Thymus (tissue), 11 donors: Measurements from ENCODE around the gene TLR1. TPM values are rescaled to one million over a fixed set of nuclear protein-coding genes. Genes with fewer than 3 reads are reported as not detected.
"Not testable (repeated sequence)": the region's sequence is repeated elsewhere in the genome, so short reads cannot be mapped to it uniquely, and the experiment has no call there.

ENCODE experiments used
- DNase-seq, 9 donors: peaks; one replicate each; pipeline ENCODE4 v3.0.0-alpha.2; 2013; ENCODE audit warnings: low spot score in 9 of 9, low read depth in 6 of 9, missing footprints in 1 of 9
- H3K27ac ChIP-seq, 2 donors: one replicate each; pipeline ENCODE4 v1.5.1; 2013; ENCODE audit warnings: control low read depth in 1 of 2, low read depth in 1 of 2, low read length in 1 of 2, mild to moderate bottlenecking in 1 of 2, moderate library complexity in 1 of 2
- H3K27me3 ChIP-seq, 2 donors: one replicate each; pipeline ENCODE4 v1.5.1; 2013; ENCODE audit warnings: low read length in 1 of 2; ENCODE audit not compliant: control insufficient read depth in 2 of 2, insufficient read depth in 1 of 2
- H3K36me3 ChIP-seq, 2 donors: one replicate each; pipeline ENCODE4 v1.5.1; 2013; ENCODE audit warnings: low read length in 1 of 2, mild to moderate bottlenecking in 1 of 2, moderate library complexity in 1 of 2; ENCODE audit not compliant: control insufficient read depth in 2 of 2, insufficient read depth in 2 of 2
- H3K4me1 ChIP-seq, 2 donors: one replicate each; pipeline ENCODE4 v1.5.1; 2013; ENCODE audit warnings: low read length in 2 of 2; ENCODE audit not compliant: control insufficient read depth in 2 of 2, insufficient read depth in 2 of 2
- H3K4me3 ChIP-seq, 2 donors: one replicate each; pipeline ENCODE4 v1.5.1; 2013; ENCODE audit warnings: low read length in 2 of 2, control low read depth in 1 of 2, mild to moderate bottlenecking in 1 of 2
- H3K9me3 ChIP-seq, 2 donors: one replicate each; pipeline ENCODE4 v1.5.1; 2013; ENCODE audit warnings: low read length in 1 of 2, mild to moderate bottlenecking in 1 of 2; ENCODE audit not compliant: control insufficient read depth in 2 of 2, insufficient read depth in 1 of 2
- WGBS: extraction: QIAGEN DNeasy Blood & Tissue Kit; methylation state at CpG from one replicate; pipeline ENCODE4 v1.1.7; 2013; 5-methylcytosine and 5-hydroxymethylcytosine counted together
- polyA plus RNA-seq: library from polyadenylated mRNA; stranded (reverse); fragments of 200-250 nt; gene quantifications from one replicate; pipeline ENCODE4 v1.2.3, GENCODE V29; 2013
- total RNA-seq: library from RNA; stranded (reverse); fragments of 120-200 nt; gene quantifications from one replicate; pipeline ENCODE4 v1.2.4, GENCODE V29; 2013
- donor health status: healthy.

TLR1 gene
- total and polyA plus RNA-seq, 2 donors, result 6.1 to 17.4 TPM

DNA sequence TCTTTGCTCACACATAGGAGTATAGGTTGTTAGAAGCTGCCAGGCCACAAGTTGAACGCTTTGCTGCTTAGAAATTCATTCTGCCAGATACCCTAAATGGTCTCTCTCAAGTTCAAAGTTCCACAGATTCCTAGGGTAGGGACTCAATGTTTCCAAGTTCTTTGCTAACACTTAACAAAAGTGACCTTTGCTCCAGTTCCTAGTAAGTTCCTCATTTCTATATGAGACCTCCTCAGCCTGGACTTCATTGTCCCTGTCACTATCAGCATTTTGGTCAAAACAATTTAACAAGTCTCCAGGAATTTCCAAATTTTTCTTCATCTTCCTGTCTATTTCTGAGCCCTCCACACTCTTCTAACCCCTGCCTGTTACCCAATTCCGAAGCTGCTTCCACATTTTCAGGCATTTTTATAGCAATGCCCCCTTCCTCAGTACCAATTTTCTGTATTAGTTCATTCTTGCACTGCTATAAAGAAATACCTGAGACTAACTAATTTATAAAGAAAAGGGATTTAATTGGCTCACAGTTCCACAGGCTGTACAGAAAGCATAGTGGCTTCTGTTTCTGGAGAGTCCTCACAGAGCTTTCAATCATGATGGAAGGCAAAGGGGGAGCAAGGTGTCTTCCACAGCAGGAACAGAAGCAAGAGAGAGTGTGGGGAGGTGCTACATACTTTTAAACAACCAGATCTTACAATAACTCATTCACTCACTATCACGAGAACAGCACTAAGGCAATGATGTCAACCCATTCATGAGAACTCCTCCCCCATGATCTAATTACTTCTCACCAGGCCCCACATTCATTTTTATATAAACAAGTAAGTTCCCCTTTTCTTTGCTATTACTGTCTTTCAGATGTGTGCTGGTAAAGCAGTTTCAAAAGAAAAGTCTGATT is 11.5 kb upstream of the TLR1 start:
- DNase-seq, result no peak
- Histone ChIP-seq H3K4me1 (peaks cover 0 to 3% of the 10 kb centered on the region in 2 donors), H3K9me3 (peaks cover 0 to 5% of the 10 kb centered on the region in 2 donors), H3K27me3 (no peaks in the 10 kb centered on the region), H3K36me3 (no peaks in the 10 kb centered on the region), H3K27ac (no peak overlapping the region), H3K4me3 (no peak overlapping the region)
- WGBS, result 77% methylated on average over 3 of the region's 3 CpGs

- no peak overlapping the region for H3K27ac ChIP-seq
- DNase-seq, result no peak
These were observed 9.8 kb upstream of the TLR1 start for GRCh38 chr4:38814386-38814785.

GRCh38 chr4:38811297-38811696 is 6.7 kb upstream of the TLR1 start:
- 98% methylated on average over 6 of the region's 6 CpGs for WGBS
- H3K27ac ChIP-seq, result no peak overlapping the region
- no peaks in the 10 kb centered on the region for H3K27me3 ChIP-seq
- no peak overlapping the region for H3K4me3 ChIP-seq
- peaks cover 0 to 5% of the 10 kb centered on the region in 2 donors for H3K9me3 ChIP-seq
- H3K36me3 ChIP-seq, result no peaks in the 10 kb centered on the region
- DNase-seq, result no peak
- H3K4me1 ChIP-seq, result peaks cover 0 to 3% of the 10 kb centered on the region in 2 donors

More at GRCh38 chr4:38814386-38814785, 9.8 kb upstream of the TLR1 start:
- H3K36me3 ChIP-seq, result no peaks in the 10 kb centered on the region
- H3K27me3 ChIP-seq, result no peaks in the 10 kb centered on the region
- H3K9me3 ChIP-seq, result peaks cover 0 to 5% of the 10 kb centered on the region in 2 donors
- no peak overlapping the region for H3K4me3 ChIP-seq
- 79% methylated on average over 3 of the region's 3 CpGs for WGBS
- H3K4me1 ChIP-seq, result peaks cover 0 to 3% of the 10 kb centered on the region in 2 donors

DNA sequence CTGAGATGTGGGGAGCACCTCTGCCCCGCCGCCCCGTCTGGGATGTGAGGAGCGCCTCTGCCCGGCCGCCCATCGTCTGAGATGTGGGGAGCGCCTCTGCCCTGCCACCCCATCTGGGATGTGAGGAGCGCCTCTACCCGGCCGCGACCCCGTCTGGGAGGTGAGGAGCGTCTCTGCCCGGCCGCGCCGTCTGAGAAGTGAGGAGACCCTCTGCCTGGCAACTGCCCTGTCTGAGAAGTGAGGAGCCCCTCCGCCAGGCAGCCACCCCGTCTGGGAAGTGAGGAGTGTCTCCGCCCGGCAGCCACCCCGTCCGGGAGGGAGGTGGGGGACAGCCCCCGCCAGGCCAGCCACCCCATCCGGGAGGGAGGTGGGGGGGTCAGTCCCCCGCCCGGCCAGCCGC is 2.9 kb upstream of the TLR1 start:
- H3K36me3 ChIP-seq, H3K27ac ChIP-seq, H3K4me1 ChIP-seq, H3K9me3 ChIP-seq, H3K4me3 ChIP-seq, H3K27me3 ChIP-seq, DNase-seq: not testable (repeated sequence)
- WGBS, result 96% methylated on average over 29 of the region's 29 CpGs

- H3K27me3 ChIP-seq, H3K4me1 ChIP-seq, H3K36me3 ChIP-seq, DNase-seq, H3K4me3 ChIP-seq, H3K27ac ChIP-seq: not testable (repeated sequence)
- peaks cover 2 to 20% of the 10 kb centered on the region in 2 donors for H3K9me3 ChIP-seq
- 98% methylated on average over 9 of the region's 9 CpGs for WGBS
These were observed 1.7 kb upstream of the TLR1 start for GRCh38 chr4:38806251-38806650.

DNA sequence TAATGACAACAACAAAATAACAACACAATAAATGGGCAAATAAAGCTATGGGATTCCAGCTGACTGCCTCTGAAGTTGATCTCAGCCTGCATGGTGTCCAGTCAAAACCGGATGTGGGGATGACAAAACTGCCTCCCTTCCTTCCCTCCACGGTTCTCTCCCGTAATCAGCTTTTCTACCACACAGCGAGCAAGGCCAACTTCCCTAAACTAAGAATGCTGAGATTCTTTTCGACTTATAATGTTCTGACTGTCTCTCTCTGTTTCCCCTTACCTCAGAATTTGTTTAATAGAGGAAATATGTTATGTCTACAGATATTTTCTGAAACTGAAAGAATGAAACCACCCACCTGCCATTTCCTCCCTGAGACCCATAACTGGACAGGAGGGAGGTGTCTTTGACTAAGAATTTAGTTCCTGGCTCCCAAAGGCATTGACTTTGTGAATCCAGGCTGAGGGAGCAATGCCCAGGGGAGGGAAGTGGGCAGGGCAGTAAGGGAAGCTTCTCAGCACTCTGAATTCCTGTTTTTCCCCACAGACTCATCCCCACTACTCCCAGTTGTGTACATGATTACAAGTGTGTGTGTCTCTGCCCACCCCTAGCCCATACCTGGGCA is 1.0 kb upstream of the TLR1 start:
- Histone ChIP-seq H3K27ac (peak overlapping the region; percentile 46 to 63), H3K36me3 (peaks cover 0 to 4% of the 10 kb centered on the region in 2 donors), H3K27me3 (no peaks in the 10 kb centered on the region), H3K9me3 (peaks cover 2 to 21% of the 10 kb centered on the region in 2 donors), H3K4me1 (peaks cover 0 to 7% of the 10 kb centered on the region in 2 donors), H3K4me3 (no peak overlapping the region)
- DNase-seq, result peak in 2 of 9 donors; percentile 15 to 42
- 19% methylated on average over 5 of the region's 5 CpGs for WGBS

GRCh38 chr4:38803833-38804653 is 548 bp downstream of the TLR1 start:
- Histone ChIP-seq H3K27me3 (no peaks in the 10 kb centered on the region), H3K36me3 (peaks cover 4 to 7% of the 10 kb centered on the region in 2 donors), H3K4me3 (peak overlapping the region; percentile 29 to 53), H3K27ac (peak overlapping the region; percentile 60 to 67), H3K9me3 (peaks cover 2 to 21% of the 10 kb centered on the region in 2 donors), H3K4me1 (peaks cover 0 to 7% of the 10 kb centered on the region in 2 donors)
- WGBS, result 17% methylated on average over 6 of the region's 6 CpGs
- peak in 3 of 9 donors; percentile 26 to 53 (median 34) for DNase-seq

DNA sequence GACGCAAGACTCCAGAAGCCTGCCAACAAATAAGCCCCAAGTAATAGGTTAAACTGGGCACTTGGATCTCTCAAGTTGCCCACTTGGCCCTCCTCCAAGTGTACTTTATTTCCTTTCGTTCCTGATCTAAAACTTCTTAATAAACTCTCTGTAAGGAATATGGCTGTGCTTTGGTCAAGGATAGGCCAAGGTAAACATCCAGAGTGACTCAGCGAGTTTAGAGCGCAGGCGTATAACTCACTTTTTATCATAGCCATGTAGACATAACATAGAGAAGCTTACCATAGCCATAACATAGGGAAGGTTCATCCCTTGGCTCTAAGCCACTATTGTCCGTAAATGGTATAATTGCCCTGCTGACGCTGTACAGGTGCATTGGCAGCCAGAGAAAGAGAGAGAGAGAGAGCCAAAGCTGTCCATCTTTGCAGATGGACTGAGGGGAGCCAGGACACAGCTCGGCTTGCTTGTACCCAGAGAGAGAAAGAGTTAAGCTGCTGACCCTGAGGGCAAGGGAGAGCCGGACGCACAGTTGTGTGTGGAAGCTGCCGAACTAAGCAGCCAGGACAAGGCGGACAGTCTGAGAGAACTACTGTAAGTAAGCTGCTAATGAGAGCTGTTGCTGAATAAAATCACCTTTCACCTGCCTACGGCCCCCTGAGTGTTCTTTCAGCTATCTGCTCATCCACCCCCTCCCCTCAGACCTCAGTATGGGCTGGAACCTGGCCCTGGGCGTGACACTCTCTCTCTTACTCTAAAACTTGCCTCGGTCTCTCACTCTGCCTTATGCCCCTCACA is 1.8 kb downstream of the TLR1 start:
- Histone ChIP-seq H3K4me1 (peaks cover 0 to 7% of the 10 kb centered on the region in 2 donors), H3K36me3 (peaks cover 4 to 9% of the 10 kb centered on the region in 2 donors), H3K27ac (no peak overlapping the region), H3K9me3 (peaks cover 2 to 21% of the 10 kb centered on the region in 2 donors), H3K4me3 (no peak overlapping the region), H3K27me3 (no peaks in the 10 kb centered on the region)
- WGBS, result 97% methylated on average over 15 of the region's 15 CpGs
- peak in 1 of 9 donors; percentile 34 for DNase-seq
